Endothelial cell of umbilical vein (primary cell): ENCODE data around the gene MED22.
"Not testable (repeated sequence)": the region's sequence is repeated elsewhere in the genome, so short reads cannot be mapped to it uniquely, and the experiment has no call there.

Experiments
- CTCF ChIP-seq, 2 donors: IDR thresholded peaks; 1 replicate in 1 of 2; 2 replicates in 1 of 2; pipeline ENCODE4 v1.5.1; 2011; ENCODE audit warnings: low read length in 2 of 2, mild to moderate bottlenecking in 2 of 2, moderate library complexity in 2 of 2, control low read depth in 1 of 2, inconsistent platforms in 1 of 2, low read depth in 1 of 2; ENCODE audit not compliant: insufficient read depth in 1 of 2; ENCODE audit errors: extremely low read depth in 1 of 2
- EZH2 ChIP-seq: IDR thresholded peaks from 2 replicates; pipeline ENCODE4 v1.6.1; 2012; ENCODE audit warnings: borderline replicate concordance, low read depth, mild to moderate bottlenecking, moderate library complexity, low read length, inconsistent platforms; ENCODE audit not compliant: severe bottlenecking
- FOS ChIP-seq: IDR thresholded peaks from 2 replicates; pipeline ENCODE4 v1.6.1; 2011; ENCODE audit warnings: mild to moderate bottlenecking, low read length, moderate library complexity, borderline replicate concordance; ENCODE audit not compliant: insufficient read depth
- GATA2 ChIP-seq: IDR thresholded peaks from 2 replicates; pipeline ENCODE4 v1.7.0; 2011; ENCODE audit warnings: low read depth, mild to moderate bottlenecking, moderate library complexity, mixed read lengths, low read length; ENCODE audit not compliant: insufficient read length, insufficient read depth
- JUN ChIP-seq: IDR thresholded peaks from 2 replicates; pipeline ENCODE4 v1.6.1; 2011; ENCODE audit warnings: borderline replicate concordance, low read depth; ENCODE audit not compliant: insufficient read length, insufficient read depth
- MAX ChIP-seq: IDR thresholded peaks from 2 replicates; pipeline ENCODE4 v1.6.1; 2011; ENCODE audit not compliant: insufficient read depth, insufficient read length
- MYC ChIP-seq: IDR thresholded peaks from one replicate; pipeline ENCODE4 v1.6.1; 2011; ENCODE audit warnings: mild to moderate bottlenecking, low read depth, low read length
- POLR2A ChIP-seq: IDR thresholded peaks from 2 replicates; pipeline ENCODE4 v1.6.1; 2012; ENCODE audit warnings: low read depth, mild to moderate bottlenecking, control low read depth, low read length
- POLR2AphosphoS5 ChIP-seq: IDR thresholded peaks from 2 replicates; pipeline ENCODE4 v1.6.1; 2012; ENCODE audit warnings: low read depth, mild to moderate bottlenecking, control low read depth, low read length, moderate library complexity; ENCODE audit not compliant: insufficient read depth

- not testable (repeated sequence) for TF ChIP-seq CTCF (IDR thresholded peaks at IDR 0.05; ENCODE audit: extremely low read depth in 1 of 2, insufficient read depth in 1 of 2, low read depth in 1 of 2, low read length in 2 of 2); EZH2; POLR2AphosphoS5; MAX; POLR2A; FOS; GATA2; JUN; MYC
Observed at GRCh38 chr9:133377280-133377679, 29.3 kb upstream of the MED22 start.
